Stimulated activated CD8-positive, alpha-beta memory T cell treated with anti-CD3 and anti-CD28 coated beads, Interleukin-15, amount 100 ng/mL, for 4 hours (primary cell): ENCODE measurements around the gene OLFML1.

Experiments used
- DNase-seq, 2 donors: peaks; one replicate each; pipeline ENCODE4 v3.0.0-alpha.2; 2020; ENCODE audit warnings: low read depth in 2 of 2

Gene OLFML1

GRCh38 chr11:7559398-7560283 lies 74.3 kb downstream of the OLFML1 start:
- DNase-seq, result no peak
